CD8-positive, alpha-beta memory T cell (primary cell): ENCODE results near the gene IRF1. TPM values are rescaled to one million over a fixed set of nuclear protein-coding genes. Genes with fewer than 3 reads are reported as not detected.
A peak's percentile ranks its signal among the peaks of the same experiment; 100 is the strongest.

Experiments used
- CTCF ChIA-PET: fragments of 350-600 bp; sonication (Branson Sonifier 250); formaldehyde crosslinking; loops from one replicate; lab custom pipeline; 2021; ENCODE audit warnings: antibody characterized with exemption; lab: Charles Lee
- POLR2A ChIA-PET: fragments of 350-600 bp; sonication (Branson Sonifier 250); formaldehyde crosslinking; loops from one replicate; lab custom pipeline; 2021; ENCODE audit warnings: antibody characterized with exemption; lab: Charles Lee
- DNase-seq, 5 donors: peaks; one replicate each; pipeline versions ENCODE4 v3.0.0 to v3.0.0-alpha.2; 2020 to 2022; ENCODE audit warnings: mixed read lengths in 1 of 5
- H3K27ac ChIP-seq: one replicate; pipeline ENCODE4 v1.7.0; 2013; ENCODE audit warnings: low read depth, mild to moderate bottlenecking, low read length, moderate library complexity
- H3K27me3 ChIP-seq: 2 replicates; pipeline ENCODE4 v1.7.0; 2013; ENCODE audit warnings: low read length, mild to moderate bottlenecking; ENCODE audit not compliant: insufficient read depth, poor library complexity, severe bottlenecking
- H3K36me3 ChIP-seq: 2 replicates; pipeline ENCODE4 v1.7.0; 2013; ENCODE audit warnings: mild to moderate bottlenecking, low read length, moderate library complexity; ENCODE audit not compliant: insufficient read depth
- H3K4me1 ChIP-seq: 2 replicates; pipeline ENCODE4 v1.7.0; 2013; ENCODE audit warnings: mild to moderate bottlenecking, low read length, moderate library complexity; ENCODE audit not compliant: insufficient read depth
- H3K4me3 ChIP-seq: 2 replicates; pipeline ENCODE4 v1.7.0; 2013; ENCODE audit warnings: mild to moderate bottlenecking, low read length
- H3K9me3 ChIP-seq: 2 replicates; pipeline ENCODE4 v1.7.0; 2013; ENCODE audit warnings: mild to moderate bottlenecking, low read length
- H3K27ac Mint-ChIP-seq, 8 donors: one replicate each; pipeline ENCODE4 v1.8.0; 2020 to 2021; ENCODE audit warnings: mixed read lengths in 8 of 8, mild to moderate bottlenecking in 6 of 8, inconsistent platforms in 3 of 8, moderate library complexity in 3 of 8
- H3K27me3 Mint-ChIP-seq, 2 donors: one replicate each; pipeline ENCODE4 v1.8.0; 2020 to 2021; ENCODE audit warnings: mixed read lengths in 2 of 2, mild to moderate bottlenecking in 1 of 2, moderate library complexity in 1 of 2
- H3K36me3 Mint-ChIP-seq, 3 donors: one replicate each; pipeline ENCODE4 v1.8.0; 2020 to 2021; ENCODE audit warnings: mixed read lengths in 3 of 3, inconsistent platforms in 1 of 3, mild to moderate bottlenecking in 1 of 3
- H3K4me1 Mint-ChIP-seq, 3 donors: one replicate each; pipeline ENCODE4 v1.8.0; 2020 to 2021; ENCODE audit warnings: mixed read lengths in 3 of 3, inconsistent platforms in 1 of 3, mild to moderate bottlenecking in 1 of 3
- H3K4me3 Mint-ChIP-seq, 7 donors: one replicate each; pipeline ENCODE4 v1.8.0; 2020 to 2021; ENCODE audit warnings: mixed read lengths in 7 of 7, mild to moderate bottlenecking in 6 of 7, moderate library complexity in 4 of 7, inconsistent platforms in 2 of 7
- H3K9me3 Mint-ChIP-seq, 5 donors: one replicate each; pipeline ENCODE4 v1.8.0; 2020 to 2022; ENCODE audit warnings: mixed read lengths in 5 of 5, mild to moderate bottlenecking in 3 of 5, moderate library complexity in 2 of 5, inconsistent platforms in 1 of 5
- polyA plus RNA-seq: library from polyadenylated mRNA; unstranded; fragments of 300-500 nt; fragmentation: Illumina TruSeq; gene quantifications from one replicate; pipeline ENCODE4 v1.2.3, GENCODE V29; 2021
- total RNA-seq, 2 experiments: library from RNA; stranded (reverse); gene quantifications; one replicate each; pipeline ENCODE4 v1.2.3, GENCODE V29; 2021

IRF1 gene
- total and polyA plus RNA-seq, 3 experiments from 2014 or later, result 115 to 204 (median 121) TPM

GRCh38 chr5:132459031-132459982, 31.3 kb downstream of the IRF1 start:
- Mint-ChIP-seq H3K4me1 (peaks cover 97 to 100% (median 100%) of the 10 kb centered on the region in 3 donors), H3K36me3 (peaks cover 12 to 38% (median 13%) of the 10 kb centered on the region in 3 donors), H3K4me3 (peak overlapping the region; percentile 41 to 86 (median 76)), H3K27ac (peak overlapping the region; percentile 98 to 100 (median 100)), H3K27me3 (no peaks in the 10 kb centered on the region), H3K9me3 (peaks cover 0 to under 1% (median 0%) of the 10 kb centered on the region in 5 donors)
- peak in 1 of 5 donors; percentile 50 for DNase-seq
- POLR2A ChIA-PET, result interaction anchor here (0.6 to 8.4 kb wide), 9 partner anchors 6 to 48 kb away, joined by 3 to 182 read pairs (median 43); partner anchors contain the start of gene IRF1
- H3K4me1 ChIP-seq, result peaks cover 98% of the 10 kb centered on the region
- H3K36me3 ChIP-seq, result no peaks in the 10 kb centered on the region
- CTCF ChIA-PET, result interaction anchor here (0.8 to 8.4 kb wide), 19 partner anchors 6 to 73 kb away, joined by 3 to 85 read pairs (median 6); partner anchors contain the start of gene IRF1
- no peak overlapping the region for H3K4me3 ChIP-seq
- no peaks in the 10 kb centered on the region for H3K27me3 ChIP-seq
- no peaks in the 10 kb centered on the region for H3K9me3 ChIP-seq
- peak overlapping the region; percentile 48 for H3K27ac ChIP-seq

- ChIA-PET CTCF (interaction anchor here (0.9 to 8.4 kb wide), 18 partner anchors 7 to 72 kb away, joined by 3 to 85 read pairs (median 10); partner anchors contain the start of gene IRF1), POLR2A (interaction anchor here (1.0 to 8.4 kb wide), 8 partner anchors 7 to 47 kb away, joined by 3 to 182 read pairs (median 64); partner anchors contain the start of gene IRF1)
- peak in 1 of 5 donors; percentile 35 for DNase-seq
- Mint-ChIP-seq H3K9me3 (peaks cover 0 to 2% (median 0%) of the 10 kb centered on the region in 5 donors), H3K4me1 (peaks cover 97 to 100% (median 100%) of the 10 kb centered on the region in 3 donors), H3K27me3 (no peaks in the 10 kb centered on the region), H3K36me3 (peaks cover 15 to 42% (median 19%) of the 10 kb centered on the region in 3 donors), H3K4me3 (peak overlapping the region; percentile 41 to 86 (median 69)), H3K27ac (peak overlapping the region; percentile 98 to 100 (median 100))
- Histone ChIP-seq H3K4me3 (no peak overlapping the region), H3K27me3 (no peaks in the 10 kb centered on the region), H3K27ac (peak overlapping the region; percentile 93), H3K4me1 (peaks cover 98% of the 10 kb centered on the region), H3K36me3 (no peaks in the 10 kb centered on the region), H3K9me3 (no peaks in the 10 kb centered on the region)
Observed at GRCh38 chr5:132458651-132459030, 31.9 kb downstream of the IRF1 start.

GRCh38 chr5:132458226-132458560, 32.4 kb downstream of the IRF1 start:
- Mint-ChIP-seq H3K27ac (peak overlapping the region; percentile 98 to 100 (median 100)), H3K4me3 (peak overlapping the region; percentile 41 to 86 (median 80)), H3K36me3 (peaks cover 19 to 44% (median 23%) of the 10 kb centered on the region in 3 donors), H3K27me3 (no peaks in the 10 kb centered on the region), H3K4me1 (peaks cover 97 to 100% (median 100%) of the 10 kb centered on the region in 3 donors), H3K9me3 (peaks cover 0 to 2% (median 0%) of the 10 kb centered on the region in 5 donors)
- CTCF ChIA-PET, result interaction anchor here (0.9 to 8.4 kb wide), 16 partner anchors 7 to 72 kb away, joined by 3 to 85 read pairs (median 18); partner anchors contain the start of gene IRF1
- Histone ChIP-seq H3K27me3 (no peaks in the 10 kb centered on the region), H3K4me3 (no peak overlapping the region), H3K4me1 (peaks cover 98% of the 10 kb centered on the region), H3K36me3 (no peaks in the 10 kb centered on the region), H3K27ac (peak overlapping the region; percentile 93), H3K9me3 (no peaks in the 10 kb centered on the region)
- POLR2A ChIA-PET, result interaction anchor here (1.0 to 8.4 kb wide), 8 partner anchors 8 to 47 kb away, joined by 3 to 182 read pairs (median 64); partner anchors contain the start of gene IRF1
- DNase-seq, result no peak

GRCh38 chr5:132457371-132458225, 33.0 kb downstream of the IRF1 start:
- peak overlapping the region; percentile 98 to 100 (median 100) for H3K27ac Mint-ChIP-seq
- ChIA-PET CTCF (interaction anchor here (0.9 to 8.4 kb wide), 20 partner anchors 8 to 71 kb away, joined by 3 to 85 read pairs (median 11); partner anchors contain the start of gene IRF1), POLR2A (interaction anchor here (0.9 to 8.4 kb wide), 15 partner anchors 8 to 46 kb away, joined by 3 to 182 read pairs (median 11); partner anchors contain the start of gene IRF1)
- peaks cover 0 to 2% (median 0%) of the 10 kb centered on the region in 5 donors for H3K9me3 Mint-ChIP-seq
- Histone ChIP-seq H3K36me3 (no peaks in the 10 kb centered on the region), H3K9me3 (no peaks in the 10 kb centered on the region), H3K27ac (peak overlapping the region; percentile 93), H3K4me1 (peaks cover 98% of the 10 kb centered on the region), H3K27me3 (no peaks in the 10 kb centered on the region), H3K4me3 (peak overlapping the region; percentile 23)
- no peaks in the 10 kb centered on the region for H3K27me3 Mint-ChIP-seq
- peak overlapping the region; percentile 41 to 86 (median 80) for H3K4me3 Mint-ChIP-seq
- peak; percentile 39 to 86 (median 64) for DNase-seq
- H3K36me3 Mint-ChIP-seq, result peaks cover 25 to 47% (median 29%) of the 10 kb centered on the region in 3 donors
- H3K4me1 Mint-ChIP-seq, result peaks cover 97 to 100% (median 100%) of the 10 kb centered on the region in 3 donors

- peak overlapping the region; percentile 98 to 100 (median 100) for H3K27ac Mint-ChIP-seq
- peak overlapping the region; percentile 37 to 86 (median 81) for H3K4me3 Mint-ChIP-seq
- Histone ChIP-seq H3K4me1 (peaks cover 99% of the 10 kb centered on the region), H3K36me3 (no peaks in the 10 kb centered on the region), H3K27me3 (no peaks in the 10 kb centered on the region), H3K9me3 (no peaks in the 10 kb centered on the region), H3K4me3 (peak overlapping the region; percentile 23), H3K27ac (peak overlapping the region; percentile 93)
- POLR2A ChIA-PET, result interaction anchor here (0.9 to 8.4 kb wide), 14 partner anchors 9 to 46 kb away, joined by 5 to 182 read pairs (median 22); partner anchors contain the start of gene IRF1
- H3K36me3 Mint-ChIP-seq, result peaks cover 27 to 49% (median 28%) of the 10 kb centered on the region in 3 donors
- peaks cover 0 to 2% of the 10 kb centered on the region in 2 donors for H3K27me3 Mint-ChIP-seq
- CTCF ChIA-PET, result interaction anchor here (0.8 to 8.4 kb wide), 21 partner anchors 8 to 71 kb away, joined by 3 to 85 read pairs (median 9); partner anchors contain the start of gene IRF1
- DNase-seq, result no peak
- H3K9me3 Mint-ChIP-seq, result peaks cover 0 to 2% (median 0%) of the 10 kb centered on the region in 5 donors
- H3K4me1 Mint-ChIP-seq, result peaks cover 96 to 100% (median 99%) of the 10 kb centered on the region in 3 donors
Observed at GRCh38 chr5:132456987-132457361, 33.6 kb downstream of the IRF1 start.

- POLR2A ChIA-PET, result interaction anchor here (1.0 to 8.4 kb wide), 13 partner anchors 9 to 45 kb away, joined by 3 to 182 read pairs (median 33); partner anchors contain the start of gene IRF1
- DNase-seq, result peak; percentile 55 to 85 (median 78)
- Mint-ChIP-seq H3K27ac (peak overlapping the region; percentile 98 to 100 (median 100)), H3K36me3 (peaks cover 25 to 48% (median 25%) of the 10 kb centered on the region in 3 donors), H3K9me3 (peaks cover 0 to 2% (median 0%) of the 10 kb centered on the region in 5 donors), H3K4me3 (peak overlapping the region; percentile 37 to 86 (median 81)), H3K27me3 (peaks cover 0 to 2% of the 10 kb centered on the region in 2 donors), H3K4me1 (peaks cover 92 to 97% (median 95%) of the 10 kb centered on the region in 3 donors)
- peaks cover 94% of the 10 kb centered on the region for H3K4me1 ChIP-seq
- no peaks in the 10 kb centered on the region for H3K27me3 ChIP-seq
- H3K36me3 ChIP-seq, result no peaks in the 10 kb centered on the region
- H3K4me3 ChIP-seq, result peak overlapping the region; percentile 47
- no peaks in the 10 kb centered on the region for H3K9me3 ChIP-seq
- CTCF ChIA-PET, result interaction anchor here (0.8 to 8.4 kb wide), 18 partner anchors 9 to 70 kb away, joined by 3 to 85 read pairs (median 14); partner anchors contain the start of gene IRF1
- H3K27ac ChIP-seq, result peak overlapping the region; percentile 93
Observed at GRCh38 chr5:132456296-132456986, 34.1 kb downstream of the IRF1 start.
